Thymus (tissue), 11 donors: ENCODE results near the gene KIAA2012. TPM values are rescaled to one million over a fixed set of nuclear protein-coding genes. Genes with fewer than 3 reads are reported as not detected.

Experiments used
- DNase-seq, 9 donors: peaks; one replicate each; pipeline ENCODE4 v3.0.0-alpha.2; 2013; ENCODE audit warnings: low spot score in 9 of 9, low read depth in 6 of 9, missing footprints in 1 of 9
- H3K27ac ChIP-seq, 2 donors: one replicate each; pipeline ENCODE4 v1.5.1; 2013; ENCODE audit warnings: control low read depth in 1 of 2, low read depth in 1 of 2, low read length in 1 of 2, mild to moderate bottlenecking in 1 of 2, moderate library complexity in 1 of 2
- H3K27me3 ChIP-seq, 2 donors: one replicate each; pipeline ENCODE4 v1.5.1; 2013; ENCODE audit warnings: low read length in 1 of 2; ENCODE audit not compliant: control insufficient read depth in 2 of 2, insufficient read depth in 1 of 2
- H3K36me3 ChIP-seq, 2 donors: one replicate each; pipeline ENCODE4 v1.5.1; 2013; ENCODE audit warnings: low read length in 1 of 2, mild to moderate bottlenecking in 1 of 2, moderate library complexity in 1 of 2; ENCODE audit not compliant: control insufficient read depth in 2 of 2, insufficient read depth in 2 of 2
- H3K4me1 ChIP-seq, 2 donors: one replicate each; pipeline ENCODE4 v1.5.1; 2013; ENCODE audit warnings: low read length in 2 of 2; ENCODE audit not compliant: control insufficient read depth in 2 of 2, insufficient read depth in 2 of 2
- H3K4me3 ChIP-seq, 2 donors: one replicate each; pipeline ENCODE4 v1.5.1; 2013; ENCODE audit warnings: low read length in 2 of 2, control low read depth in 1 of 2, mild to moderate bottlenecking in 1 of 2
- H3K9me3 ChIP-seq, 2 donors: one replicate each; pipeline ENCODE4 v1.5.1; 2013; ENCODE audit warnings: low read length in 1 of 2, mild to moderate bottlenecking in 1 of 2; ENCODE audit not compliant: control insufficient read depth in 2 of 2, insufficient read depth in 1 of 2
- WGBS: extraction: QIAGEN DNeasy Blood & Tissue Kit; methylation state at CpG from one replicate; pipeline ENCODE4 v1.1.7; 2013; 5-methylcytosine and 5-hydroxymethylcytosine counted together
- polyA plus RNA-seq: library from polyadenylated mRNA; stranded (reverse); fragments of 200-250 nt; gene quantifications from one replicate; pipeline ENCODE4 v1.2.3, GENCODE V29; 2013
- total RNA-seq: library from RNA; stranded (reverse); fragments of 120-200 nt; gene quantifications from one replicate; pipeline ENCODE4 v1.2.4, GENCODE V29; 2013
- donor health status: healthy.

The KIAA2012 gene
- total and polyA plus RNA-seq, 2 donors: 0.05 to 0.19 TPM

DNA sequence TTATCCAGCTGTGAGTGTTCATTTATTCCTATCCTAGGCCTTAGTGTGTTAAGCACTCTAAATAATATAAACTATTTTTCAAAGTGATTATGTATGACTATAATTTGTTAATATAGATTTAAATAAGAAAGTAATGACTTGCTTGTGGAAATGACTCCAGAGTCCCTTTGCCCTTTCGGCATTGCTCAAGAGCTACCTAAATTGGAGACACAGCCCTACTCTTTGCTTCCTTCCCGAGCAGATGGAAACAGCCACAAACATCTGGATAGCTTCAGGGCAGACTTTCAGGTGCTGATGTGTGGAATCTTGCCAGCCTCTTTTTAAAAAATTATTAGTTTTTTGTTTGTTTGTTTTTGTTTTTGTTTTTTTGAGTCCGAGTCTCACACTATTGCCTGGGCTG, 121.4 kb downstream of the KIAA2012 start:
- no peak for DNase-seq
- no peaks in the 10 kb centered on the region for H3K9me3 ChIP-seq
- no peak overlapping the region for H3K4me3 ChIP-seq
- no peaks in the 10 kb centered on the region for H3K4me1 ChIP-seq
- 98% methylated on average over 3 of the region's 3 CpGs for WGBS
- no peaks in the 10 kb centered on the region for H3K27me3 ChIP-seq
- H3K27ac ChIP-seq: no peak overlapping the region
- H3K36me3 ChIP-seq: no peaks in the 10 kb centered on the region

DNA sequence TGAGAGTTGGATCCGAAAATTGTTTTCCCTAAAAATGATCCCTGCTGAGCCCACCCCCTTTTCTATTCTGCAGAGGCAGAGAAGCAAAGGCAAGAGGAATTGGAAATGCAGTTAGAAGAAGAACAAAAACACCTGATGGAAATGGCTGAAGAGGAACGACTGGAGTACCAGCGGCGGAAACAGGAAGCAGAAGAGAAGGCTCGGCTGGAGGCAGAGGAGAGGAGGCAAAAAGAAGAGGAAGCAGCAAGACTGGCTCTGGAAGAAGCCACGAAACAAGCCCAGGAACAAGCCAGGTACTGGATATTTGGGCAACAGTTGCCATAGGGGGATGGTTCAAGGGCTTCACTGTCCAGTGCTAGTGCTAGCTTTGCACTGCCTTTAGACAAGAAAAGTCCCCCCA, 123.7 kb downstream of the KIAA2012 start:
- no peaks in the 10 kb centered on the region for H3K27me3 ChIP-seq
- DNase-seq: no peak
- no peaks in the 10 kb centered on the region for H3K4me1 ChIP-seq
- no peak overlapping the region for H3K27ac ChIP-seq
- H3K9me3 ChIP-seq: no peaks in the 10 kb centered on the region
- H3K36me3 ChIP-seq: peaks cover 0 to 6% of the 10 kb centered on the region in 2 donors
- WGBS: 37% methylated on average over 6 of the region's 6 CpGs
- no peak overlapping the region for H3K4me3 ChIP-seq

- H3K27ac ChIP-seq: no peak overlapping the region
- no peaks in the 10 kb centered on the region for H3K27me3 ChIP-seq
- H3K9me3 ChIP-seq: no peaks in the 10 kb centered on the region
- H3K4me3 ChIP-seq: no peak overlapping the region
- DNase-seq: no peak
- H3K4me1 ChIP-seq: no peaks in the 10 kb centered on the region
- H3K36me3 ChIP-seq: peaks cover 6 to 10% of the 10 kb centered on the region in 2 donors
- WGBS: 93% methylated on average over 21 of the region's 21 CpGs
These were observed 128.4 kb downstream of the KIAA2012 start for GRCh38 chr2:202201220-202202160.

- H3K4me1 ChIP-seq: no peaks in the 10 kb centered on the region
- DNase-seq: no peak
- no peak overlapping the region for H3K4me3 ChIP-seq
- H3K27ac ChIP-seq: no peak overlapping the region
- WGBS: 97% methylated on average over 5 of the region's 5 CpGs
- no peaks in the 10 kb centered on the region for H3K27me3 ChIP-seq
- H3K9me3 ChIP-seq: no peaks in the 10 kb centered on the region
- peaks cover 9 to 16% of the 10 kb centered on the region in 2 donors for H3K36me3 ChIP-seq
These were observed 130.3 kb downstream of the KIAA2012 start for GRCh38 chr2:202203348-202203747.

DNA sequence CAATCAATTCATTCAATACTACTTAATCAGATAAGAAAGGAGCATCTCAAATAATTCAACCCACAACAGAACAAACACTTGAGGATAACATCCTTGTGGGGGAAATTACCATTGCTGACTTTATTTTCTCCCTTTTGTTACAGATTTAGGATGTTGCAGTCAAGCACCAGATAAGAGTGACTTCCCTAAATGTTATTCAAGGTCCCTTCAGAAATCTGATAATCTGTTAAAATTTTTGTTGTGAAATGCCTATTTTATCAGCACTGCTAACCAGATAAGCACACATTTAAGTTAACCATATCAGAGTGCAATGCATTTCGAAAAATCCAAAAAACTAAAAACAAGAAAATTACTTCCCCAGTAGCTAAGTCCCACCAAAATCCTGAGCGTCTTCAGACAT, 131.8 kb downstream of the KIAA2012 start:
- no peak overlapping the region for H3K4me3 ChIP-seq
- H3K36me3 ChIP-seq: peaks cover 12 to 27% of the 10 kb centered on the region in 2 donors
- no peaks in the 10 kb centered on the region for H3K27me3 ChIP-seq
- H3K27ac ChIP-seq: no peak overlapping the region
- 98% methylated on average over 2 of the region's 2 CpGs for whole genome bisulfite sequencing
- no peaks in the 10 kb centered on the region for H3K9me3 ChIP-seq
- H3K4me1 ChIP-seq: no peaks in the 10 kb centered on the region
- DNase-seq: no peak

DNA sequence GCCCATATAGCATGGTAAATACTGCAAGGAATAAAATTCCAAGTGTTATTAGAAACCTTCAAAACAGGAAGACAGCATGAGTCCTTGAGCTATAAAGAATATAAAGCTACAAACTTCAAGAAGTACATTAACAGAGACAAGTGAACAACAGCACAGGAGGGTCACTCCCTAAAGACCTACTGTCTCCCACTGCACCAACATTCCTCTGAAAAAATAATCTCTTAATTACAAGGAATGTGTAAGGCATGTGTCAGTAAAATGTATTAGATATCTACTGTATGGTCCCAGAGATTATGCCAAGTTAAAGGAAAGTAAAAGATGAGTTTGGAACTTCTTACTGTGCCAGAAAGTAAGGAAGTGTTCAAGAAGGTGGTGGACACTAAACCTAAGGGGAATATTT, 135.5 kb downstream of the KIAA2012 start:
- Histone ChIP-seq H3K27ac (no peak overlapping the region), H3K4me1 (no peaks in the 10 kb centered on the region), H3K4me3 (no peak overlapping the region), H3K27me3 (no peaks in the 10 kb centered on the region), H3K9me3 (no peaks in the 10 kb centered on the region), H3K36me3 (peaks cover 9 to 44% of the 10 kb centered on the region in 2 donors)
- no peak for DNase-seq

DNA sequence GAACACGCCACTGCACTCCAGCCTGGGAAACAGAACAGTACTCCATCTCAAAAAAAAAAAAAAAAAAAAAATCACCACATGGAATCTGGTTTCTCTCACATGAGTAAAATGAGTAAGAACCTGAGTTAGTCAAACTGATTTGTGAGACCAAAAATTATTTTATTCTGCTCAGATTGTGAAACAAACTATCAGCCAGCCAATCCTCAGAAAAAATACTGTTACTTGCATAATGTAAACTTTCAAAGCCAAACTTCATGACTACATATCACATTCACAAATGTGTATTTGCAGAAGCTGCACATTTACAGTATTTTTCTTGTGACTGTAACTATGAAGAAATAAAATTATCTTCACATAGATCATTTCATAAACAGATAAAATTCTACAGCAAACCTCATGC, 142.1 kb downstream of the KIAA2012 start:
- DNase-seq: no peak
- no peaks in the 10 kb centered on the region for H3K27me3 ChIP-seq
- H3K36me3 ChIP-seq: peaks cover 7 to 46% of the 10 kb centered on the region in 2 donors
- no peak overlapping the region for H3K4me3 ChIP-seq
- 97% methylated on average over 1 of the region's 1 CpG for WGBS
- no peaks in the 10 kb centered on the region for H3K4me1 ChIP-seq
- no peak overlapping the region for H3K27ac ChIP-seq
- no peaks in the 10 kb centered on the region for H3K9me3 ChIP-seq

GRCh38 chr2:202221873-202222272, 148.8 kb downstream of the KIAA2012 start:
- no peak overlapping the region for H3K27ac ChIP-seq
- no peaks in the 10 kb centered on the region for H3K27me3 ChIP-seq
- DNase-seq: no peak
- 95% methylated on average over 1 of the region's 1 CpG for WGBS
- no peaks in the 10 kb centered on the region for H3K4me1 ChIP-seq
- no peak overlapping the region for H3K4me3 ChIP-seq
- H3K36me3 ChIP-seq: peaks cover 5 to 30% of the 10 kb centered on the region in 2 donors
- H3K9me3 ChIP-seq: no peaks in the 10 kb centered on the region

DNA sequence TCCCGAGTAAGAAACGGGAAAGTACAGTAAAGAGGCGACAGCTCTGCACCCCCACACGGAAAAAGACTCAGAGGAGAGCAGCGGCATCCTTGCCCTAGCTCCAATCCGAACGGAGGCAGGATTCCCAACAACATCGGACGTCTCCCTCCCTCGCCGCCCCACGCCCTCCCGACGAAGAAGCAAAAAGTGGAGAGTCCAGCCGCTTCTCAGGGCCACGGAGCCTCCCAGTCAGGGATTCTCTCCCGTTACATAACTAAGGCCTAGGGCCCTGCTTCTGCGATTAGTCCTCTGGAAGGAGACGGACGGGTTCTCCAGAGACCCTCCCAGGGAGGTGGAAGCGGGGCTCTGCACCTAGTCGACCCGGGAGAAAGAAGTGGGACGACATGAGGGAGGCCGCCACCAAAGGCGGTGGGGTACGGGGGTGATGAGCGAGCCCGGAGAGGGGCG, 164.8 kb downstream of the KIAA2012 start:
- Histone ChIP-seq H3K4me1 (peaks cover 4 to 5% of the 10 kb centered on the region in 2 donors), H3K4me3 (peak overlapping the region; percentile 82 to 96), H3K27ac (peak overlapping the region; percentile 87 to 90), H3K36me3 (no peaks in the 10 kb centered on the region), H3K27me3 (no peaks in the 10 kb centered on the region), H3K9me3 (no peaks in the 10 kb centered on the region)
- peak in 7 of 9 donors; percentile 3 to 54 (median 21) for DNase-seq
- WGBS: under 1% methylated on average over 30 of the region's 30 CpGs
